ENCODE data around the gene CDC25B.

- TF ChIP-seq, protein P1, sequence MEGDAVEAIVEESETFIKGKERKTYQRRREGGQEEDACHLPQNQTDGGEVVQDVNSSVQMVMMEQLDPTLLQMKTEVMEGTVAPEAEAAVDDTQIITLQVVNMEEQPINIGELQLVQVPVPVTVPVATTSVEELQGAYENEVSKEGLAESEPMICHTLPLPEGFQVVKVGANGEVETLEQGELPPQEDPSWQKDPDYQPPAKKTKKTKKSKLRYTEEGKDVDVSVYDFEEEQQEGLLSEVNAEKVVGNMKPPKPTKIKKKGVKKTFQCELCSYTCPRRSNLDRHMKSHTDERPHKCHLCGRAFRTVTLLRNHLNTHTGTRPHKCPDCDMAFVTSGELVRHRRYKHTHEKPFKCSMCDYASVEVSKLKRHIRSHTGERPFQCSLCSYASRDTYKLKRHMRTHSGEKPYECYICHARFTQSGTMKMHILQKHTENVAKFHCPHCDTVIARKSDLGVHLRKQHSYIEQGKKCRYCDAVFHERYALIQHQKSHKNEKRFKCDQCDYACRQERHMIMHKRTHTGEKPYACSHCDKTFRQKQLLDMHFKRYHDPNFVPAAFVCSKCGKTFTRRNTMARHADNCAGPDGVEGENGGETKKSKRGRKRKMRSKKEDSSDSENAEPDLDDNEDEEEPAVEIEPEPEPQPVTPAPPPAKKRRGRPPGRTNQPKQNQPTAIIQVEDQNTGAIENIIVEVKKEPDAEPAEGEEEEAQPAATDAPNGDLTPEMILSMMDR (conservative IDR thresholded peaks at IDR 0.05), result no peak
- TF ChIP-seq EZH2 (IDR thresholded peaks at IDR 0.05; ENCODE audit: low read depth), result no peak
These were observed 46.3 kb downstream of the CDC25B start for GRCh38 chr20:3842348-3842930.

Data from PC-9 (cell line).